CD14-positive monocyte (primary cell): Measurements from ENCODE around the gene TRIM23. TPM values are rescaled to one million over a fixed set of nuclear protein-coding genes. Genes with fewer than 3 reads are reported as not detected.
A peak's percentile ranks its signal among the peaks of the same experiment; 100 is the strongest.

ENCODE experiments used
- DNase-seq, 3 donors: peaks; one replicate each; pipeline ENCODE4 v3.0.0-alpha.2; 2011 to 2022
- H2AFZ ChIP-seq: 2 replicates; pipeline ENCODE4 v1.6.0; 2012; ENCODE audit warnings: mild to moderate bottlenecking, low read depth, low read length, inconsistent platforms; ENCODE audit not compliant: insufficient read depth, poor library complexity, severe bottlenecking
- H3K27ac ChIP-seq, 2 donors: 1 replicate in 1 of 2; 2 replicates in 1 of 2; pipeline ENCODE4 v1.5.1; 2012 to 2013; ENCODE audit warnings: low read length in 2 of 2, control low read depth in 1 of 2, inconsistent platforms in 1 of 2, low read depth in 1 of 2, mild to moderate bottlenecking in 1 of 2
- H3K27me3 ChIP-seq, 2 donors: one replicate each; pipeline versions ENCODE4 v1.6.0 to v1.6.1; 2011 to 2013; ENCODE audit warnings: low read length in 2 of 2; ENCODE audit not compliant: control insufficient read depth in 2 of 2, insufficient read depth in 2 of 2
- H3K36me3 ChIP-seq, 2 donors: replicated peaks in 1 of 2; 1 replicate in 1 of 2; 2 replicates in 1 of 2; pipeline versions ENCODE4 v1.5.1 to v1.6.1; 2012 to 2013; ENCODE audit warnings: low read length in 2 of 2, control low read depth in 1 of 2, inconsistent platforms in 1 of 2, mild to moderate bottlenecking in 1 of 2; ENCODE audit not compliant: insufficient read depth in 2 of 2, control insufficient read depth in 1 of 2
- H3K4me1 ChIP-seq, 2 donors: 1 replicate in 1 of 2; 2 replicates in 1 of 2; pipeline versions ENCODE4 v1.5.1 to v1.6.1; 2012 to 2013; ENCODE audit warnings: low read length in 2 of 2, control low read depth in 1 of 2, inconsistent platforms in 1 of 2, mild to moderate bottlenecking in 1 of 2, moderate library complexity in 1 of 2; ENCODE audit not compliant: insufficient read depth in 2 of 2, control insufficient read depth in 1 of 2
- H3K4me2 ChIP-seq: replicated peaks from 2 replicates; pipeline ENCODE3; 2012; ENCODE audit warnings: low read length, moderate library complexity, mild to moderate bottlenecking; ENCODE audit not compliant: poor library complexity, severe bottlenecking; ENCODE audit errors: extremely low read depth
- H3K4me3 ChIP-seq, 3 experiments: fragments of 200-600 bp in 1 of 3; sonication (generic) in 1 of 3; replicated peaks in 1 of 3; 1 replicate in 2 of 3; 2 replicates in 1 of 3; pipeline ENCODE4 v1.5.1; 2011 to 2013; ENCODE audit warnings: low read length in 3 of 3, mild to moderate bottlenecking in 3 of 3, control low read depth in 2 of 3, low read depth in 2 of 3, inconsistent platforms in 1 of 3, moderate library complexity in 1 of 3
- H3K79me2 ChIP-seq: 2 replicates; pipeline ENCODE4 v1.6.0; 2012; ENCODE audit warnings: mild to moderate bottlenecking, control low read depth, inconsistent platforms, low read length, moderate library complexity; ENCODE audit not compliant: insufficient read depth
- H3K9ac ChIP-seq: 2 replicates; pipeline ENCODE4 v1.6.0; 2017; ENCODE audit warnings: low read length, mild to moderate bottlenecking; ENCODE audit not compliant: insufficient read depth, poor library complexity, severe bottlenecking
- H3K9me3 ChIP-seq, 2 donors: replicated peaks in 1 of 2; 1 replicate in 1 of 2; 2 replicates in 1 of 2; pipeline versions ENCODE4 v1.5.1 to v1.6.1; 2012 to 2013; ENCODE audit warnings: low read length in 2 of 2, control low read depth in 1 of 2; ENCODE audit not compliant: control insufficient read depth in 1 of 2, insufficient read depth in 1 of 2
- H4K20me1 ChIP-seq: 2 replicates; pipeline ENCODE4 v1.6.0; 2012; ENCODE audit warnings: mild to moderate bottlenecking, low read length, control low read depth, moderate library complexity; ENCODE audit not compliant: insufficient read depth
- H3K27ac Mint-ChIP-seq, 7 donors: one replicate each; pipeline ENCODE4 v1.8.0; 2020; ENCODE audit warnings: mild to moderate bottlenecking in 7 of 7, mixed read lengths in 7 of 7, moderate library complexity in 6 of 7, inconsistent platforms in 2 of 7
- H3K27me3 Mint-ChIP-seq, 3 donors: one replicate each; pipeline ENCODE4 v1.8.0; 2021 to 2022; ENCODE audit warnings: low read depth in 3 of 3, mild to moderate bottlenecking in 3 of 3, mixed read lengths in 3 of 3, moderate library complexity in 3 of 3, inconsistent platforms in 1 of 3
- H3K36me3 Mint-ChIP-seq, 2 donors: one replicate each; pipeline ENCODE4 v1.8.0; 2020; ENCODE audit warnings: mixed read lengths in 2 of 2, inconsistent platforms in 1 of 2, mild to moderate bottlenecking in 1 of 2
- H3K4me1 Mint-ChIP-seq: one replicate; pipeline ENCODE4 v1.8.0; 2020; ENCODE audit warnings: mild to moderate bottlenecking, mixed read lengths
- H3K4me3 Mint-ChIP-seq, 2 donors: one replicate each; pipeline ENCODE4 v1.8.0; 2020; ENCODE audit warnings: mild to moderate bottlenecking in 2 of 2, mixed read lengths in 2 of 2, moderate library complexity in 1 of 2
- H3K9me3 Mint-ChIP-seq, 7 donors: one replicate each; pipeline ENCODE4 v1.8.0; 2020 to 2022; ENCODE audit warnings: mixed read lengths in 7 of 7, mild to moderate bottlenecking in 6 of 7, moderate library complexity in 6 of 7, inconsistent platforms in 2 of 7
- WGBS: methylation state at CpG from one replicate; pipeline ENCODE4 v1.1.5; 2013; ENCODE audit warnings: missing lambda C conversion rate; ENCODE audit not compliant: insufficient coverage; 5-methylcytosine and 5-hydroxymethylcytosine counted together
- intact Hi-C, 2 donors: fragments of 100-400 bp; cut with micrococcal nuclease; formaldehyde crosslinking; loops; one replicate each; pipeline versions ENCODE4 v1.15.0 to v1.15.1; 2023
- polyA plus RNA-seq, 3 donors: library from polyadenylated mRNA; depleted of rRNA in 1 of 3; unstranded in 2 of 3; stranded (reverse) in 1 of 3; fragments of 300-500 nt in 2 of 3; fragments of >200 nt in 1 of 3; fragmentation: Illumina TruSeq in 2 of 3; gene quantifications; 1 replicate in 2 of 3; 2 replicates in 1 of 3; pipeline ENCODE4 v1.2.3, GENCODE V29; 2012 to 2021
- TF ChIP-seq, protein P1 (sequence below): fragments of 200-600 bp; IDR thresholded peaks from one replicate; pipeline ENCODE4 v1.8.0; 2022; ENCODE audit warnings: antibody characterized with exemption, mild to moderate bottlenecking

TRIM23 gene
- polyA plus RNA-seq, 3 donors = 3.2 to 5.6 (median 3.3) TPM

DNA sequence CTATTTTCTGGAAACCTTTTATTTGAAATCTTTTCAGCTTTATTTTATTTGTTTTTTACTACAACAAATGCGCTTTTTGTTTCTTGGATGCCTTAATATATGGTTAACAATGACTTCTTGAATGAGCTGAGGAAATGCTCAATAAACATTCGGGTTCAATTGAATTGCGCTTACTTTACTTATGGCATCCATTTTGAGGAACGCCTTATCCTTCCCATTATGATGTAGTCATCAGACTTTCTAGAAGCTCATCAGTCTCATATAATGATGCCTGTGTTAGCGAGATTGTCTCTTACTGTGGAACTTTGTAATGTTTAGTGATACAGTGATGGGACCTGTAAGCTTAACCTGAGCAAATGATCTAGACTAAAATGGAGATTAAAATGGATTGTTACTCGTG, 1.6 kb upstream of the TRIM23 start:
- Histone ChIP-seq H2AFZ (peak overlapping the region; percentile 97), H3K79me2 (peaks cover 93% of the 10 kb centered on the region), H3K4me1 (peaks cover 18 to 35% of the 10 kb centered on the region in 2 donors), H3K36me3 (peaks cover 12 to 17% of the 10 kb centered on the region in 2 donors), H3K27me3 (no peaks in the 10 kb centered on the region), H3K27ac (peak overlapping the region in 1 of 2 donors; percentile 93), H3K9me3 (no peaks in the 10 kb centered on the region), H3K4me3 (peak overlapping the region; percentile 86 to 98 (median 94)), H3K9ac (no peak overlapping the region), H4K20me1 (peaks cover 6% of the 10 kb centered on the region), H3K4me2 (peak overlapping the region; percentile 80)
- H3K27ac Mint-ChIP-seq = peak overlapping the region in 3 of 7 donors; percentile 74 to 98 (median 94)
- no peaks in the 10 kb centered on the region for H3K27me3 Mint-ChIP-seq
- H3K4me3 Mint-ChIP-seq = peak overlapping the region; percentile 90 to 99
- H3K9me3 Mint-ChIP-seq = peaks cover 0 to 2% (median 0%) of the 10 kb centered on the region in 7 donors
- intact Hi-C loops = loop anchor here (2.0 to 10.0 kb wide), 3 partner anchors 63 to 519 kb away; partner anchors contain the start of genes CENPK (in 2 of the 2), PPWD1 (in 2 of the 2), NLN (in 1 of the 2) and SGTB (in 1 of the 2)
- no CpG with 5 or more reads among the region's 6 CpGs for WGBS
- peaks cover 9 to 17% of the 10 kb centered on the region in 2 donors for H3K36me3 Mint-ChIP-seq
- H3K4me1 Mint-ChIP-seq = peaks cover 30% of the 10 kb centered on the region
- no peak for DNase-seq
- TF ChIP-seq, protein P1, sequence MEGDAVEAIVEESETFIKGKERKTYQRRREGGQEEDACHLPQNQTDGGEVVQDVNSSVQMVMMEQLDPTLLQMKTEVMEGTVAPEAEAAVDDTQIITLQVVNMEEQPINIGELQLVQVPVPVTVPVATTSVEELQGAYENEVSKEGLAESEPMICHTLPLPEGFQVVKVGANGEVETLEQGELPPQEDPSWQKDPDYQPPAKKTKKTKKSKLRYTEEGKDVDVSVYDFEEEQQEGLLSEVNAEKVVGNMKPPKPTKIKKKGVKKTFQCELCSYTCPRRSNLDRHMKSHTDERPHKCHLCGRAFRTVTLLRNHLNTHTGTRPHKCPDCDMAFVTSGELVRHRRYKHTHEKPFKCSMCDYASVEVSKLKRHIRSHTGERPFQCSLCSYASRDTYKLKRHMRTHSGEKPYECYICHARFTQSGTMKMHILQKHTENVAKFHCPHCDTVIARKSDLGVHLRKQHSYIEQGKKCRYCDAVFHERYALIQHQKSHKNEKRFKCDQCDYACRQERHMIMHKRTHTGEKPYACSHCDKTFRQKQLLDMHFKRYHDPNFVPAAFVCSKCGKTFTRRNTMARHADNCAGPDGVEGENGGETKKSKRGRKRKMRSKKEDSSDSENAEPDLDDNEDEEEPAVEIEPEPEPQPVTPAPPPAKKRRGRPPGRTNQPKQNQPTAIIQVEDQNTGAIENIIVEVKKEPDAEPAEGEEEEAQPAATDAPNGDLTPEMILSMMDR = no peak

DNA sequence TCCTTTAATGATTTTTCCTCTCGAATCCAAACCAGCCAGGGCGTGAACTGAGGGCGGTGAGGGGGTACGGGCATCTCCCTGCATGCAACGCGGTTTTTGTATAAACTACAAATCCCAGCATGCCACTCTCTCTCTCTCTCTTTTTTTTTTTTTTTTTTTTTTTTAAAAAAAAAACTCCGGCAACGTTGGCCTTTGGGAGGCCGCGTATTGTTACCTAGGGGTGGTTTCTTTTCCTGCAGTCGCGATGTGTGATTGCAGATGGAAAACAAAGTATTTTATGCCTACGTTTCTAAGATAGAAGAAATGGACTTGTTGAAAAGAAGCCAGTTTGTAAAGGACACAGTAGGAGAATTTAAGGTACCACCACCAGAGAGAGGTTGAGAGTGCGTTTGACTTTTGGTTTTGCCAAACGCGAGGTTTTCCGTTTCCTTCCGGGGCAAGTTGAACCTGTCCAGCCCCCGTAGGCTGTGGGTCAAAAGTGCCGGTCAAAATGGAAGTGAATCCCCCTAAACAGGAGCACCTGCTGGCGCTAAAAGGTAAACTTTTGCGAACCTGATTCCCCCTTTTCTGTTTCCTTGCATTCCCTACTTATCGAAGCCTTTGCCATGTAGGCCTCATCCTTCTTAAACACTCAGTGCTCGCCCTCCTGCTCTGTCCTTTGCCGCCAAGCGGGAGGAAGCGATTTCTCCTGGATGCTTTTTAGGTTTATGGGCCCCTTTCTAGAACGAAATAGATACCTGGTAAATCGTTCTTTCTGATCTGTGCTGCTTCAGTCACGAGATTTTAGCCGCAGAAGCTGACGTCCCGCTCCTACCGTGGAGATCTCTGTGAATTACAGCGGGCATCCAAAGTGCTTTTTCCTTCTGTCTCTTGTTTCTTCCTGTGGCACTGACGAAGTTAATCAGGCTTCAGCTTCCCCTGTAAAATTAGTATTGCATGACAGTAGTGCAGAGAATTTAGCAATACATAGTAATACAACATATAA, 730 bp upstream of the TRIM23 start, which contains the start of the genes SHLD3 and TRAPPC13:
TSS of gene SHLD3 (plus strand) at position 457 of the 985 bp plus-strand sequence. CDS start 4,561 bp downstream, outside the sequence.
TSS of gene TRAPPC13 (plus strand) at position 457 of the 985 bp plus-strand sequence. CDS start at position 491, 34 bp downstream.
- TF ChIP-seq, protein P1 = no peak
- H3K9me3 Mint-ChIP-seq = peaks cover 0 to 2% (median 0%) of the 10 kb centered on the region in 7 donors
- Histone ChIP-seq H2AFZ (peak within 1 kb of the TSS; percentile 97), H3K9ac (peak within 1 kb of the TSS; percentile 83), H4K20me1 (peaks cover 3% of the 10 kb centered on the region), H3K9me3 (no peaks in the 10 kb centered on the region), H3K4me2 (peak within 1 kb of the TSS; percentile 80), H3K27ac (peak within 1 kb of the TSS; percentile 87 to 93), H3K4me3 (peak within 1 kb of the TSS; percentile 86 to 98 (median 94)), H3K79me2 (peaks cover 93% of the 10 kb centered on the region), H3K4me1 (peaks cover 18 to 35% of the 10 kb centered on the region in 2 donors), H3K27me3 (no peaks in the 10 kb centered on the region), H3K36me3 (peaks cover 8 to 10% of the 10 kb centered on the region in 2 donors)
- peaks cover 8 to 18% of the 10 kb centered on the region in 2 donors for H3K36me3 Mint-ChIP-seq
- H3K27ac Mint-ChIP-seq = peak within 1 kb of the TSS; percentile 94 to 98 (median 97)
- H3K4me1 Mint-ChIP-seq = peaks cover 29% of the 10 kb centered on the region
- peak; percentile 81 to 85 (median 83) for DNase-seq
- H3K27me3 Mint-ChIP-seq = no peaks in the 10 kb centered on the region
- under 1% methylated on average over 17 of the region's 36 CpGs for WGBS
- intact Hi-C loops = loop anchor here (2.0 to 10.0 kb wide), 5 partner anchors 62 to 520 kb away; partner anchors contain the start of genes CENPK (in 2 of the 2), NLN (in 2 of the 2), PPWD1 (in 2 of the 2) and SGTB (in 2 of the 2)
- peak within 1 kb of the TSS; percentile 90 to 99 for H3K4me3 Mint-ChIP-seq
